GM21528 (cell line): ENCODE data around the gene FAT2.

Experiments used
- ATAC-seq: cut with Tn5 transposase; IDR thresholded peaks from one replicate; pipeline ENCODE4 v1.9.1; 2021; ENCODE audit warnings: mild to moderate bottlenecking, moderate library complexity; ENCODE audit not compliant: unreplicated experiment, low FRiP score

Gene FAT2

DNA sequence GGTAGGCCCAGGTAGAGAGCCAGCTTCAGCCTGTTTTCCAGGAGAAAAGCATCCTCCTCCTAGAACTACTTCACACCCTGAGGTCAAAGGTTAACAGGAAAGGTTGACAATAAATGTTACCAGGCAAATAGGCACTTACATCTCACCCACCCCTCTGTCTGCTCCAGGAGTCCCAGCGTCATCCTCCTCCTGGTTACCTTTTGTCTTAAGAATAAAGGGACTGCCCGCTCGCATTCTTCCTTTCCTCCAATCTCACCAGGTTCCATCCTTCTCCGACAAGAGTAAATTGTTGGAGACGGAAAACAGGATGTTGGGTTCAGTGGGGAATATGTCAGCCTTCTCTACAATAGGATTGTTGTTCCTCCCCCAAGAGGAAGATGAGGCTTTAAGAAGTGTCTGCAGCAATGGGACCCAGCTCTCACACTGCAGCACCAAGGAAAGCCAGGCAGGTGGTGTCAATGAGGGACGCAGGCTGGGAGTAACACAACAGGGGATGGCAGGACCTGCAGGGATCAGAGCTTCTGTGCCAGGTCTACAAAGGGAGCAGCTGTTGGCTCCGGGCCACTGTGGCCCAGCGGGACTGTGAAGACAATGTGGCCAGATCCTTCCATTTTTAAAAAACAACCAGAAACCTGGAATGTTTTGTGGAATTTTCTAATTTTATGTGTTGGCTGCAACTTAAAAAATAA, 29.0 kb downstream of the FAT2 start:
- ATAC-seq, result no peak

GRCh38 chr5:151557951-151558350, 33.2 kb downstream of the FAT2 start:
- ATAC-seq, result no peak

DNA sequence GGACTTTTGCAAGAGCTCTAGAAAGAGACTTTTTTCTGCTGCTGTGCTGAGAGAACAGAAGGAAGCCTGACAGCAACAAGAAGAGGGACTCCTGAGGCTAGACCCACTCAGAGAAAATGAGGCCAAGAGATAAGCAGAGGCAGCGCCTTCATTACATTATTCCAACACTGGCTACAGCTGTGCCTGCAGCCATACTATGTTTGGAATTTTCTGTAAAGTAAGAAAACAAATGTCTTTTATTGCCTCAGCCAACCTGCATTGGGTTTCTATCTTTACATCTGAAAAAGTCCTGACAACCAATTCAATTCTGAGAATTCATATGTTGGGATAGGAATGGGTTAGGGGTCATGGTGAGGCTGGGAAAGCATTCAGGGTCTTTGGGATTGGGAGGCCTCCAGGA, 33.7 kb downstream of the FAT2 start:
- ATAC-seq, result no peak

DNA sequence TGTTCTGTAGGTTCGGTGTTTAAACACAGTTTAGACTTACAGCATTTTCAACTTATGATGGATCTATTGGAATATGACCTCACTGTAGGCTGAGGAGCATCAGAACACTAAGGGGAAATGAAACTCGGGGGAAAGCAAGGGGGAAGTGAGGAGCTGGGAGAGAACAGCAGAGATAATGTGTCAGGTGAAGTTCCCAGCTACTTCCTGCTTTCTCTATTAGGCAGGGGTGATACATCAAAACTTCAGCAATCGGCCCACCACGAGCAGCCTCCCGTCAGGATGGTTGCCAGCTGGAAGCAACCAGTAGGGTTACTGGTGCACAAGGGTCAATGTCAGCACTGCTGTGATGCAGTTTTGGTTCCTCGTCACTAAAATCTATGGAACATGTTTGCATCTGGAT, 34.3 kb downstream of the FAT2 start:
- ATAC-seq, result no peak

GRCh38 chr5:151555760-151556576, 35.2 kb downstream of the FAT2 start:
- ATAC-seq, result no peak

DNA sequence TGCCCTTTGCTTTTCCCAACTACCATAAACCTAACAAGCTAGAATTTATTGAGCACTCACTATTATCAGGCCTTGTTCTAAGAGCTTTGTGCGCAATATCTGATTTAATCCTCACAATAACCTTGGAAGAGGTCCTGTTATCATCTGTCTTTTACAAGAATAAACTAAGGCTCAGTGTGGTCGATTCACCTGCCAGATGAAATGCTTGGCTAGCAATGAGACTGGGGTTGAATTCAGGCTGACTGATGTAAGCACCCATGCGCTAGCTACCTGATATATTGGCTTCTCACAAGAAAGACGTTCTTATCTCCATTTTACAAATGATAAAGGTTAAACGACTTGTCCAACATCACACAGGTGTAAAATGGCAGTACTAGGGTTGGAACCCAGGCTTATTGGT, 37.4 kb downstream of the FAT2 start:
- no peak for ATAC-seq

- no peak for ATAC-seq
These were observed 37.9 kb downstream of the FAT2 start for GRCh38 chr5:151553130-151553670.

- ATAC-seq, result no peak
These were observed 39.1 kb downstream of the FAT2 start for GRCh38 chr5:151551985-151552384.

DNA sequence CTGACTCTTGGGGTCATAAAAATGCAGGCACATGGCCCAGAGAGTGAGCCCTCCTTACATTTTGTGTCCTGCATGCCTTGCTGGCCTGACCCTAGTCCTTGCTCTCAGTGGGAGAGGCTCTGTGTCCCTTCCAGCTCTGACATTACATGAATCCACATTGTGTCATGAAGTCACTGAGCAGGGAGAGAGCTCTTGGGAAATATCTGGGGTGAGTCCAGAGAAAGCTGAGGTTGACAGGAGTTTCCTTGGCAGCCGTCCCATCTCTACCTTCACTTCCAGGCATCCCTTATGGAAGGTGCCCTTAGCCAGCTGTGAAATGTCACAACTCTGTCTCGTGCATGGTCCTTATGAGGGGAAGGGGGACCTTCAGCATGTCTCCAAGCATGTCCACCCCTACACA, 41.0 kb downstream of the FAT2 start:
- no peak for ATAC-seq

- no peak for ATAC-seq
These were observed 41.4 kb downstream of the FAT2 start for GRCh38 chr5:151549713-151550112.

- no peak for ATAC-seq
These were observed 43.8 kb downstream of the FAT2 start for GRCh38 chr5:151547364-151547763.

DNA sequence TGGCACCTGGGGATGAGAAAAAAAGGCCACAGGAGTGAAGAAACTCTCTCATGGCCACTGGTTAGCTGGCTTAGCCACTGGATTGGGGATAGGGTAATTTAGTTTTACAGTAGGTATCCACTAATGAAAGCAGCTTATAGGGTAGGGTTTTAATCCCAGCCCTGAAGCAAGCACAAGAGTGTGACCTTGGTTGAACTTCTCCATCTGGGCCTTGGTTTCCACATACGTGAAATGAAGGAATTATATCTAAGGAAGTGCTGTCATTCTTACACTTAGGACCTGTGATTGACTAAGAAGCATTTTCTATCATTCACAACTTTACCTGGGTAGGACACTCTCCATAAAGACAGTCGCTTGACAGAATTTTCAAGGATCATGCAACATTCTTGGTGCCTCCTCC, 49.6 kb downstream of the FAT2 start:
- ATAC-seq, result no peak
